ENCODE results near the gene CD109. TPM values are rescaled to one million over a fixed set of nuclear protein-coding genes. Genes with fewer than 3 reads are reported as not detected.

The CD109 gene
- total and polyA plus RNA-seq, 10 of the 15 experiments (the other 5 are each of a cell fraction or from before 2014, with no cell fraction given) = 0.27 to 4.4 (median 2.1) TPM

GRCh38 chr6:73695619-73696421 is at the start of gene CD109 (continued):
- no peak for TF ChIP-seq IRF3 (IDR thresholded peaks at IDR 0.05)
- TF ChIP-seq RUNX3 (IDR thresholded peaks at IDR 0.05; ENCODE audit: low read length) = no peak
- TF ChIP-seq MTA2 (IDR thresholded peaks at IDR 0.05; ENCODE audit: low read depth) = no peak
- no peak for TF ChIP-seq ELK1 (IDR thresholded peaks at IDR 0.05; ENCODE audit: low read depth, low read length)
- TF ChIP-seq HDAC6 (IDR thresholded peaks at IDR 0.05; ENCODE audit: unreplicated experiment) = peak; percentile 84

GRCh38 chr6:73648166-73648565 is 47.8 kb upstream of the CD109 start:
- no peak overlapping the region for H3K4me2 ChIP-seq (ENCODE audit: control insufficient read depth, insufficient read depth)
- DNase-seq (ENCODE audit: low read depth, low spot score) = no peak
- CTCF ChIA-PET = interaction anchor here (0.6 to 1.4 kb wide), 2 partner anchors 131 to 370 kb away, joined by 3 read pairs; no protein-coding TSS in a partner anchor
- H3K4me3 ChIP-seq = no peak overlapping the region
- in situ Hi-C loops (cut with MboI) = no loop called here
- no peak overlapping the region for H3K9ac ChIP-seq (ENCODE audit: control insufficient read depth, insufficient read depth, low read length)
- H2AFZ ChIP-seq (ENCODE audit: control insufficient read depth, low read depth, low read length) = no peak overlapping the region
- no peaks in the 10 kb centered on the region; the same call in 1 of the 2 replicates for H3K79me2 ChIP-seq (ENCODE audit: control insufficient read depth, insufficient read depth, low read length)
- no TSS peak for BruUV-seq (replicated peaks)
- FAIRE-seq = no peak
- H3K4me1 ChIP-seq (ENCODE audit: control insufficient read depth, insufficient read depth, low read length) = no peaks in the 10 kb centered on the region
- SMC1A ChIA-PET (ENCODE audit: uncharacterized antibody, unreplicated experiment) = no interaction called here
- no peaks in the 10 kb centered on the region for H3K9me3 ChIP-seq (replicated peaks; ENCODE audit: control insufficient read depth, insufficient read depth, low read length)
- H3K27me3 ChIP-seq (replicated peaks in 1 of 2; ENCODE audit: control insufficient read depth in 2 of 2, insufficient read depth in 2 of 2, low read length in 1 of 2) = no peaks in the 10 kb centered on the region
- TF ChIP-seq IRF4 (IDR thresholded peaks at IDR 0.05; ENCODE audit: low read depth, low read length) (no peak), ZNF622 (IDR thresholded peaks at IDR 0.05) (no peak), TCF3 (IDR thresholded peaks at IDR 0.05; ENCODE audit: borderline replicate concordance, insufficient read depth, low read depth, low read length) (no peak), ATF2 (IDR thresholded peaks at IDR 0.05; ENCODE audit: low read length) (no peak), SREBF2 (IDR thresholded peaks at IDR 0.05; ENCODE audit: low read length) (no peak)
- intact Hi-C loops (cut with micrococcal nuclease; ENCODE audit: unreplicated experiment) = no loop called here
- H3K27ac ChIP-seq (ENCODE audit: control insufficient read depth, insufficient read depth) = no peak overlapping the region
- no peaks in the 10 kb centered on the region for H4K20me1 ChIP-seq (ENCODE audit: control insufficient read depth, insufficient read depth)
- RAD21 ChIA-PET (ENCODE audit: unreplicated experiment) = no interaction called here
- POLR2A ChIA-PET = no interaction called here
- ATAC-seq = no peak
- H3K36me3 ChIP-seq (ENCODE audit: control insufficient read depth in 2 of 2, insufficient read depth in 2 of 2, low read length in 1 of 2) = no peaks in the 10 kb centered on the region
